HG02852 (cell line): Measurements from ENCODE around the gene ATP8B2.
A peak's percentile ranks its signal among the peaks of the same experiment; 100 is the strongest.
"Not testable (repeated sequence)": the region's sequence is repeated elsewhere in the genome, so short reads cannot be mapped to it uniquely, and the experiment has no call there.

Source experiments
- ATAC-seq: cut with Tn5 transposase; IDR thresholded peaks from one replicate; pipeline ENCODE4 v1.9.1; 2021; ENCODE audit warnings: mild to moderate bottlenecking, moderate library complexity; ENCODE audit not compliant: unreplicated experiment

ATP8B2 gene

DNA sequence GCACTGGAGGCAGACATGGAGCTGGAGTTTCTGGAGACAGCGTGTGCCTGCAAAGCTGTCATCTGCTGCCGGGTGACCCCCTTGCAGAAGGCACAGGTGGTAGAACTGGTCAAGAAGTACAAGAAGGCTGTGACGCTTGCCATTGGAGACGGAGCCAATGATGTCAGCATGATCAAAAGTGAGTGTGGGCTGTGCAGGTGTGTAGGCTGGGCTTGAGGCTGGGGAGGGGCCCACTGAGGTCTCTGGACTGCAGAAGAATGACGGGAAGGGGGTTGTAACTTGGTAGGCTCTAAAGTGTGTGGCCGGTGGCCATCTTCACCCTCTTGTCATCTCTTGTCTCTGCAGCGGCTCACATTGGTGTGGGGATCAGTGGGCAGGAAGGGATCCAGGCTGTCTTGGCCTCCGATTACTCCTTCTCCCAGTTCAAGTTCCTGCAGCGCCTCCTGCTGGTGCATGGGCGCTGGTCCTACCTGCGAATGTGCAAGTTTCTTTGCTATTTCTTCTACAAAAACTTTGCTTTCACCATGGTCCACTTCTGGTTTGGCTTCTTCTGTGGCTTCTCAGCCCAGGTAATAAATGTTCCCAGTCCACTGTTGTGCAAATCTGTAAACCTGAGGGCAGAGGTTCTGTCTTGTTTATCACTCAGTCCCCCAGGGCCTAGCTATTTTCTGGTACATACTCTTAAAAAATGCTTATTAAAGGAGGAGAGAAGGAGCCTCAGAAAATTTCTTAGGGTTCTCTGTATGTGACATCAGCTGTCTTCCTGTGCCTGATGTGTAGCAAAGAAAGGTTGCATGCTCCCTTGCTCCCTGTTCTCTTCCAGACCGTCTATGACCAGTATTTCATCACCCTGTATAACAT lies 19.9 kb downstream of the ATP8B2 start:
- no peak for ATAC-seq

DNA sequence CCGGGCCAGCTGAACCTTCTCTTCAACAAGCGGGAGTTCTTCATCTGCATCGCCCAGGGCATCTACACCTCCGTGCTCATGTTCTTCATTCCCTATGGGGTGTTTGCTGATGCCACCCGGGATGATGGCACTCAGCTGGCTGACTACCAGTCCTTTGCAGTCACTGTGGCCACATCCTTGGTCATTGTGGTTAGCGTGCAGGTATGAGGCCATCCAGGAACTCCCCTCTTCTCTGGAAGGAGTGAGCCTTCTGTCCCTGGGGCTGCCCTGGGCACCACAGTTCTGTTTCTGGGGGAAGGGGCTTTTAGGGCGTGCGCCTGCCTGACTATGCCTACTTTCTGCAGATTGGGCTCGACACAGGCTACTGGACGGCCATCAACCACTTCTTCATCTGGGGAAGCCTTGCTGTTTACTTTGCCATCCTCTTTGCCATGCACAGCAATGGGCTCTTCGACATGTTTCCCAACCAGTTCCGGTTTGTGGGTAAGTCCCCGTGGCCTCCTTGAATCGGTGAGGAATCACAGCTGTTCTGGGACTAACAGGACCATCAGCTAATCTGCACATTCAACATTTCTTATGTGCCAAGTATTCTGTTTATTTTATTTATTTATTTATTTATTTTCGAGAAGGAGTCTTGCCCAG lies 21.1 kb downstream of the ATP8B2 start:
- ATAC-seq = no peak

DNA sequence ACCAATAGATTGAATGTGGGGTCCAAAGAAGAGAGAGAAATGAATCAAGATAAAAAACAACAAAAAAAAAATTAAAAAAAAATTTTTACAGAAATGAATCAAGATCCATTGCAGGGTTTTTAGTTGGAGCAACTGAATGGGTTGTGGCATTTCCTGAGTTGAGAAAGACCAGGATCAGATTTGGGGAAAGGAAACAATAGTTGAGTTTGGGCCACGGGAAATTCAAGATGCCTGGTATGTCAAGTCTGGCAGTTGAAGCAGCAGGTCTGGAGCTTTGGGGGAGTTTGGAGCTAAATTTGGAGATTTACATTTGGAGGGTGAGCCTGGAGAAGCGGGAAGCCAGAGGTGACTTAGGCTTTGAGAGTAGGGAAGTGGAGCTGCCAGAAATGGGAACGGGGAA lies 22.6 kb downstream of the ATP8B2 start:
- ATAC-seq = no peak

DNA sequence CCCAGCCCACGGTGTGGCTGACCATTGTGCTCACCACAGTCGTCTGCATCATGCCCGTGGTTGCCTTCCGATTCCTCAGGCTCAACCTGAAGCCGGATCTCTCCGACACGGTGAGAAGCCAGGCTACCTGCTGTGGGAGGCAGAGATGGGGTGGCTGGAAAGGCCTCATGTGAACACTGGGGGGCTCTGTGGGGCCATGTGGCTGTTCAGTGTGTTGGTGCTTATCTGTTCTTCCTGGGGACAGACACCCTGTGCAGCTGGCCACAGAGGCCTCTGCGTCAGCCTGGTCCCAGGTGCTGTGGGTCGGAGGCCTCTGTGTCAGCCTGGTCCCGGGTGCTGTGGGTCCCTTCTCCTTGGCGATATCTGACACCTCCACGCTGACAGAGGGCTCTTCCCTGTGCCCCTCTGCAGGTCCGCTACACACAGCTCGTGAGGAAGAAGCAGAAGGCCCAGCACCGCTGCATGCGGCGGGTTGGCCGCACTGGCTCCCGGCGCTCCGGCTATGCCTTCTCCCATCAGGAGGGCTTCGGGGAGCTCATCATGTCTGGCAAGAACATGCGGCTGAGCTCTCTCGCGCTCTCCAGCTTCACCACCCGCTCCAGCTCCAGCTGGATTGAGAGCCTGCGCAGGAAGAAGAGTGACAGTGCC lies 23.2 kb downstream of the ATP8B2 start:
- no peak for ATAC-seq

DNA sequence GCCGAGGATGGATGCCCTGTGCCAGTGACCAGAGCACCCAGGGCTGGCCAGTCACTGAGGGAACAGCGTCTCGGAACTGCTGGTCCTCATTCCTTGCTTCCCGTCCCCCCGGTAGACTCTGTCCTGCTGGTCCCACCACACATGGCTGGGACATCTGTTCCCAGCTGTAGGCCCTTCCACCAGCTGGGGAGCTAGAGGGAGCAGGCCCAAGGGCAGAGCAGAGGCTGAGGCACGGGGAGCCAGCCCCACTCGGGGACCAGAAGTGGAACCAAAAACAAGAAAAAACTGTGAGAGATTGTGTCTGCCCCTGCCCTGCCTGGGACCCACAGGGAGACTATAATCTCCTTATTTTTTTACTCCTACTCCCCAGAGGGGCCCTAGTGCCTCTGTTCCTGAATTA lies 23.8 kb downstream of the ATP8B2 start:
- ATAC-seq = no peak

DNA sequence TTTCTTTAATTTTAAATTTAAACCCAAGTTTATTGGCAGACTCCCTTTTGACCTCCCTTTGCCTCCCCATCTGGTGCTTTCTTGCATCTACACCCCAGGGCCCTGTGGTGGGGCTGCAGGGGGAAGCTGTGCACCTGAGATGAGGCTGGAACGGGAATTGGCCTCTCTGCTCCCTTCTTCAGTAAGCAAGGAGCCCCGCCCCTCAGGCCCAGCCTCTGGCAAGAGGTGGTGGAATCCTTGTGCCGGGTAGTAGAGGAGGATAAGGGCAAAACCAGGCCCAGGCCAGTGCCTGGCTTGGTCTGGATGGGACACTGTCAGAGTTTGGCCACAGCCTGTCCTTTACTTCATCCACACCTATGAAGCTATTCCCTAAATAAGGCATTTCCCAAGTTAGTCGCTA lies 25.1 kb downstream of the ATP8B2 start:
- ATAC-seq = no peak

DNA sequence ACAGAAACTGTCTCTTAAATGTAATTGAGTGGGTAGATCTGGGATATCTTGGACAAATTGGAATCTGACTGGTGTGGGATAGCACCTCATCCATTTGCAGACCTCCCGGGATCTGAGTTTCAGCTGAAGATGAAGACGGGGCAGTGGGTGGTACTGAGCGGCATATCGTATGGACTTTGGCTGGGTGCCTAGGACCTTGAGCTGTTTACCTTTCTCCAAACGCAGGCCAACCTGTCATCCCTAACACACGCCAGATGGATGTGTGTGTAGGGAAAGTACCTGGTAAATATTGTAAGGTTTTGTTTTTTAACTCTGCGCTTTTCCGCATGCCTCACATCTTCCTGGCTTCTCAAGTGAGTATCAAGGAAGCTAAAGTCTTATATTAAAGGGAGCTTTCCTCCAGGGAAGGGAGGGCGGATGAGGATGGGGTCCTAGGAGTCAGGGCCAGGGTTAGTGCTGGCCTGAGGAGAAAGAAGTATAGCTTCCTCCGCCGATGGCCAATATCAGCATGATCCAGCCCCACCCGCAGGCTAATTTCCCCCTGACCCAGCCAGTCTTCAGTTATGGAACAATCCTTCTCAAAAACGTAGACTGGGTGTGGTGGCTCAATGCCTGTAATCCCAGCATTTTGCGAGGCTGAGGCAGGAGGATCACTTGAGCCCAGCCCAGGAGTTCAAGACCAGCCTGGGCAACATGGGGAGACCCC lies 26.2 kb downstream of the ATP8B2 start:
- ATAC-seq = no peak

DNA sequence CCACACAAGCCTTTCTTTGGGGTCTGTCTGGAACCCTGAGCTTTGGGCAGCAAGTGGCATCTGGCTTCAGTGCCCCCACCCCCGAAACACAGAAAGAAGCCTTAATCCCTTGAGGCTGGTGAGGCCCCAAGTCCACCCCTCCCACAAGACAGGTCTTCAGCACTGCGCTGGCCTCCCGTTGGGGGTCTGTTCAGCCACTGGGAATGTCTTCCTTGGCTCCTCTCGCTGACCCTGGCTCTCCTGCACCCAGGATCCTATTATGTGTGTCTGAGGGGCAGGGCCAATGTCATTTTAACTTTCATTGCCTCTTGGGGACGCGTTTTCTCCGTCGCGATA lies 26.9 kb downstream of the ATP8B2 start:
- ATAC-seq = no peak

DNA sequence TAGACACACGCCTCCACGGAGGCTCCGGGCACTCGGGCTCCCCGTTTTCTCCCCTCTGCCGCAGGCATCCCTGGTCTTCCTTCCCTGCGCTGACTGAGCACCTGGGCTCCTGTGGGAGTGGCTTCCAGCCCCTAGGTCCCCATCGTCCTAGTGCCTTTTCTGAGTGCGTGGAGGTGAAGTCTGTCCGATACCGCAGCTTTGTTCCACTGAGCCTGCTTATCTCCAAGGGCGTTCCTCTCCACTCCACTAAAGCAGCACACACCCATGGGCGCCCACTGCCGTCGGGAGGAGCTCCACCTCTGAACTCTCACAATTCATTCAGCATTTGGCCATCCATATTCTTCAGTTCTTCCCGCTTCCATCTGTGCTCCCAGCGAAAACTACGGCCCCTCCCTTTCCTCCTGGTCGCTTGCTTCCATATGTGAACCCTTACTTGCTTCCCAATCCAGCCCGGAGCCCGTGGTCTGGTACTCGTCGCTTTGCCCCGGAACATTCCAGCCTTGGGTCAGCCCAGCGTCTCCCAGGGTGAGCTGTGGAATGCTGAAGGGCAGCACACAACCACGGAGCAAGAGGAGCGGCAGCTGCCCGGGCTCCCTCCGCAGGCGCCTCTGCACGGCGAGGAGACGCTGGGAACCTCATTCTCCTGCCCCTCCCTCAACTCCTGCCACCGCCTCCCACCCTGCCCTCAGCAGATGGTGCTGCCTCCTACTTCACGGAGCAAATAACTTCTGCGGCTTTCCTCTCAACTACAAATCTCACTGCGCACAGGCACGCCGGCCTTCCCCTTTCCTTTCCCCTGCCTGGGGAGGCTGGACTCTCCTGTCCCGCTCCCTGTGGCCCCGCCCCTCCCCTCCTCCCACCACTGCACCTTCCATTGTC lies 27.5 kb downstream of the ATP8B2 start:
- ATAC-seq = peak; percentile 51

DNA sequence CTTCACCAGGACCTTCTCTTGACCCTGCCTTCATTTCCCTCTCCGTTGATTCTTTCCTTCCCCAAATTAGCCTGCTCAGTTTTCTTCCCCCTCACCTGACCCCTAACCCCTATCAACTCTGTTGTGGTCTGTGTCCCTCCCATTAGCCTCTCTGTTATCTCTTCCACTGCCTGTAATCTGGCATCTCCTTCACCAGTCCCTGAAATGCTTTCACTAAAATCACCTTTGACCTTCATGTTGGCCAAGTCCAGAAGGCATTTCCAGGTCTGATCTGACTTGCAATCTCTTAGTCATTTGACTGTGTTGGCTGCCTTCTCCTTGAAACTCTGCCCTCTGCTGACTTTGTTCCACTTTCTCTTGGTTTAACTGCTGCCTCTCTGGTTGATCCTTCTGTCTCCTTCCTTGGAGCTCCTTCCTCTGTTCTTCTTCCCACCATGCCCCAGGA lies 28.2 kb downstream of the ATP8B2 start:
- no peak for ATAC-seq

DNA sequence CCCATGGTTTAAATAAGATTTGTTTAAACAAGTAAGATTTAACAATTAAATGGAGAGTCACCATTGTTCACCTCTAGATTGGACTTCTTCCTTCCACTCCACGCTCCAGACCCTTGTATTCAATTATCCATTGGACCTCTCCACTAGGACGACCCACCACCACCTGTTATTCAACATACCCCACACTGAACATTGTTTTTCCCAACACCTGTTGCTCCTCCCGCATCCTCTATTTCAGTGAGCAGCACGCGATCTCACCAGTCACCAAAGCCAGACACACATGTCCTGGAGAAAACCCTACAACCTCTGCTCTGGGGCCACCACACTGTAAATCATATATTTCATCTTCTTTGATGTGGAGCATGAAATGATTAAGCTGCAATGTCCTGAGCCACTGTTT lies 28.6 kb downstream of the ATP8B2 start:
- ATAC-seq = no peak

DNA sequence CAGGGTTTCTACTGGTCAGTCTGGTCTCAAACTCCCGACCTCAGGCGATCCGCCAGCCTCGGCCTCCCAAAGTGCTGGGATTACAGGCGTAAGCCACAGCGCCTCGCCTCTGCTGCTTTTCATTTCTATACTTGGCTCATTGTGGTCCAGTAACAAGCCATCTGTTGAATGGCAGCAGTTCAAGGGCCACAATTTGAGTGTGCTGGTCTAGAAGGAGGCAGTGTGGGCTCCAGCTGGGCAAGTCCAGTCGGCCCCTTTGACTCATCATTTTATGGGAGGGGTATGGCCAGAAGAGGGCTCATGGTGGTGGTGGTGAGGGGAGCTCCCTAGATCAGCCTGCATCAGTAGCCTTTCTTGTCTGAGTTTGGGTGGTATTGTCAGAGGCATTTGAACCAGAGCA lies 33.2 kb downstream of the ATP8B2 start:
- ATAC-seq = no peak

DNA sequence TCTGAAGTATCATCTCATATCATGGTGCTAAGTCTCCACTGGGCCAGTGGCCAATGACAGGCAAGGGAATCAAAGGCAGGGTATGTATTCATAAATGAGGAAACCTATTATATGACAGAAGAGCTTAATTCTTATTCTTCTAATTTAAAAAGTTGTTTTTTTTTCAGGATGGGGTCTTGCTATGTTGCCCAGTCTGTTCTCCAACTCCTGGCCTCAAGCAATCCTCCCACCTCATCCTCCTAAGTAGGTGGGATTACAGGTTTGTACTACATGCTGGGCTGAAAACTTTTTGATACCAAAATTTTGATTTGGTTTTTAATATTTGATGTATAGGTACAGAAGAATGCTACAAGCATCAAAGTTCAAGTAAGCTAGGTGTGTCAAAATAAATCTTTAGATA lies 35.0 kb downstream of the ATP8B2 start:
- no peak for ATAC-seq

DNA sequence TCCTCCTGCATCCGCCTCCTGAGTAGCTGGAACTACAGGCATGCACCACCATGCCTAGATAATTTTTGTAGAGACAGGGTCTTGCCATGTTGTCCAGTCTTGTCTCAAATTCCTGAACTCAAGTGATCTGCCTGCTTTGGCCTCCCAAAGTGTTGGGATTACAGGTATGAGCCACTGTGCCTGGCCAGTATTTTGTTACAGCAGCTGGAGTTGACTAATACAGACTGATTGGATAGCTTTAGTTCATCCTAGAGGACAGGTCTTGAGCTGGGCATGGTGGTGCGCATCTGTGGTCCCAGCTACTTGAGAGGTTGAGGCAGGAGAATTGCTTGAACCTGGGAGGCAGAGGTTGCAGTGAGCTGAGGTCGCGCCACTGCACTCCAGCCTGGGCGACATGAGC lies 35.6 kb downstream of the ATP8B2 start:
- not testable (repeated sequence) for ATAC-seq

DNA sequence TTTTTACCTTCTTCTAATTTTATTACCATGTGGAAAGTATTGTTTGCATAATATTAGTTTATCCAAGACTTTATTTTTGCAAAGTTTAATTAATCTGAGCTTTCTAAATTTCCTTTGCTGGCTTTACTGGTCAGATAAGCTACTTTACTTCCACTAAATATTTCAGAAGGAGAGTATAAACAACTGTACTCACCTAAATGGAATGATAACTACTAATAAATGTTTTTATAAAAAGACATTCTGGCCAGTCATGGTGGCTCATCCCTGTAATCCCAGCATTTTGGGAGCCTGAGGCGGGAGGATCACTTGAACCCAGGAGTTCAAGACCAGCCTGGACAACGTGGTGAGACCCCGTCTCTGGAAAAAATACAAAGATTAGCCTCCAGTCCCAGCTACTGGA lies 36.0 kb downstream of the ATP8B2 start:
- no peak for ATAC-seq

DNA sequence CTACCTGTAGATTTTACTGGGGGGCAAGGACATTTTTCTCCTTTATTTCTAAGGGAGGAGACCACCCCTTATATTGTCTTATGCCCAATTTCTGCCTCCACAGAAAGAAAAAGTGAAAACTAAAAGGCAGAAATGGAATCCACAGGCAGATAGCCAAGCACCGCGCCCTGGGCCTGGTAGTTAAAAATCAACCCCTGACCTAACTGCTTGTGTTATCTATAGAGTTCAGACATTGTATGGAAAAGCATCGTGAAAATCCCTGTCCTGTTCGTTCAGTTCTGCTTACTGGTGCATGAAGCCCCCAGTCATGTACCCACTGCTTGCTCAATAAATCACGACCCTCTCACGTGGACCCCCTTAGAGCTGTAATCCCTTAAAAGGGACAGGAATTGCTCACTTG lies 46.1 kb downstream of the ATP8B2 start:
- ATAC-seq = no peak

DNA sequence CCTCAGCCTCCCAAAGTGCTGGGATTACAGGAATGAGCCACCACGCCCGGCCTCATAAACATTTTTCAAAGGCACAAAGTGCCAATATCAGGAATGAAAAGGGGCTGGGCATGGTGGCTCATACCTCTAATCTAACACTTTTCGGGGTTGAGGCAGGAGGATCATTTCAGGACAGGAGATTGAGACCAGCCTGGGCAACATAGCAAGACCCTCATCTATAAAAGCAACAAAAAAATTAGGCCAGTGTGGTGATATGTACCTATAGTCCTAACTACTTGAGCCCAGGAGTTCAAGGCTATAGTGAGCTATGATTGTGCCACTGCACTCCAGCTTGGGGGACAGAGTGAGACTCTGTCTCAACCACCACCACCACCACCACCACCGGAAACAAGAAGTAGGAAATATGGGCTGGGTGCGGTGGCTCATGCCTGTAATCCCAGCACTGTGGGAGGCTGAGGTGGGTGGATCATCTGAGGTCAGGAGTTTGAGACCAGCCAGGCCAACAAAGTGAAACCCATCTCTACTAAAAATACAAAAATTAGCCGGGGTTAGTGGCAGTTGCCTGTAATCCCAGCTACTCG lies 48.5 kb downstream of the ATP8B2 start:
- ATAC-seq = not testable (repeated sequence)

DNA sequence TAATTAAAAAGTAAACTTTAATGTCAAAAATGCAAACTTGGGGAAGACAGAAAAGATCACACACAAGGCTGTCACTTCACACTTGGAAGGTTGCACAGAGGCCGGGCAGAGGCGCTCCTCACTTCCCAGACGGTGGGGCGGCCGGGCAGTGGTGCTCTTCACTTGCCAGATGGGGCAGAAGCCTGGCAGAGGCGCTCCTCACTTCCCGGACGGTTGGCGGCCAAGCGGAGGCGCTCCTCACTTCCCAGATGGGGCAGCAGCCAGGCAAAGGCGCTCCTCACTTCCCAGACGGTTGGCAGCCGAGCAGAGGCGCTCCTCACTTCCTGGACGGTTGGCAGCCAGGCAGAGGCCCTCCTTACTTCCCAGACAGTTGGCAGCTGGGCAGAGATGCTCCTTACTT lies 54.0 kb downstream of the ATP8B2 start:
- no peak for ATAC-seq

DNA sequence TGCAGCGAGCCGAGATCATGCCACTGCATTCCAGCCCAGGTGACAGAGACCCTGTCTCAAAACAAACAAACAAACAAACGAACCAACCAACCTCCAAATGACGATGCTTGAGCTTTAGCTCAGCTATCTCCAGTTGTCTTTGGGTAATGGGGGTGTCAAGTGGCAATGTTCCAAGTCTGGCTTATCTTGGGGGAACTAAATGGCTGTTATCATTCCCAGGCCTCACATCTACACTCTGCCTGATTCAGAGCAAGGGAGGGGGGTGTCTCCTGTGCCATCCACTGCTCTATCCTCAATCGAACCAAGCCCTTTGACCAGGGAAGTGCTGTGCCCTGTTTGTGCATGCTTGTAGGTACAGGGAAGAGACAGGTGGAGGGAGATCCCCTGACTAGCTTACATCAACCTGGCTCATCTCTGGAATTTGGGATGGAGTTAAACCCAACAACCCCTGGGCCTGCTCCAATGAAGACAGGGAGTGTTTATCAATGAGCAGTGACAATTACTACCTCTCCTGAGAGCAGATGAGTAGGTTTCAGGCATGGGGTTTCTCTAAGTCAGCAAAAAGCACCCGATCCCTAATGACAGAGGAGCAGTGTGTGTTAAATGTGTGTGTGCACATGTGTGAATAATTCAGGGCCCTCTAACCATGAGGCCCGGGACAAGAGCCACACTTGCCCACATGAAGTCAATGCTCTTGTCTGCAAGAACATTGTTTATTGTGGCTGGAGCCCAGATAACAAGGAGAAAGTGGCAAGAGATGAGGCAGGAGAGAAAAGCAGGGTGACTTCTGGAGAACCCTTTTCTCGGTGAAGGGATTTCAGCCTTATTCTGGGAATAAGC lies 59.5 kb downstream of the ATP8B2 start:
- no peak for ATAC-seq
